K562 (cell line): ENCODE data around the gene OSCP1. TPM values are rescaled to one million over a fixed set of nuclear protein-coding genes. Genes with fewer than 3 reads are reported as not detected.

Source experiments
- ATF1 ChIP-seq, 2 experiments: fragments of 450-650 bp in 1 of 2; IDR thresholded peaks; 2 replicates each; pipeline ENCODE4 v1.6.1; 2016; ENCODE audit warnings: missing compliant biosample characterization in 1 of 2, missing genetic modification characterization in 1 of 2
- ELK1 ChIP-seq: sonication (generic); formaldehyde crosslinking; IDR thresholded peaks from 2 replicates; pipeline ENCODE4 v1.8.1; 2022; ENCODE audit warnings: missing genetic modification reagents
- FOXA3 ChIP-seq, 2 experiments: fragments of 450-650 bp in 1 of 2; sonication (generic) in 1 of 2; formaldehyde crosslinking; IDR thresholded peaks in 1 of 2; conservative IDR thresholded peaks in 1 of 2; 2 replicates each; pipeline versions ENCODE4 v1.4.0 to v1.8.0; 2020 to 2022; ENCODE audit warnings: mild to moderate bottlenecking in 2 of 2, missing genetic modification reagents in 1 of 2
- HMBOX1 ChIP-seq: sonication (generic); IDR thresholded peaks from 2 replicates; pipeline ENCODE4 v1.6.1; 2016
- IRF1 ChIP-seq: sonication (generic); formaldehyde crosslinking; IDR thresholded peaks from 2 replicates; pipeline ENCODE4 v1.8.0; 2022; ENCODE audit warnings: missing genetic modification reagents, mild to moderate bottlenecking, borderline replicate concordance
- NR3C1 ChIP-seq: sonication (generic); formaldehyde crosslinking; IDR thresholded peaks from 2 replicates; pipeline ENCODE4 v1.8.1; 2022; ENCODE audit warnings: missing genetic modification reagents
- NR4A1 ChIP-seq, 2 experiments: fragments of 250-450 bp in 1 of 2; fragments of 450-650 bp in 1 of 2; sonication (Bioruptor Pico) in 1 of 2; IDR thresholded peaks; 2 replicates each; pipeline versions ENCODE4 v1.4.0 to v1.6.1; 2016 to 2020; ENCODE audit warnings: mild to moderate bottlenecking in 2 of 2, missing compliant biosample characterization in 1 of 2, missing genetic modification characterization in 1 of 2, moderate library complexity in 1 of 2
- TRIM24 ChIP-seq, 2 experiments: fragments of 450-650 bp; IDR thresholded peaks; 2 replicates each; pipeline ENCODE4 v1.6.1; 2016
- ZBTB40 ChIP-seq, 2 experiments: fragments of 450-650 bp in 1 of 2; sonication (generic) in 1 of 2; formaldehyde crosslinking in 1 of 2; IDR thresholded peaks; 2 replicates each; pipeline versions ENCODE4 v1.7.1 to v1.9.0; 2016 to 2022; ENCODE audit warnings: inconsistent platforms in 1 of 2, mild to moderate bottlenecking in 1 of 2, missing genetic modification reagents in 1 of 2
- ZBTB9 ChIP-seq: fragments of 450-650 bp; formaldehyde crosslinking; IDR thresholded peaks from 2 replicates; pipeline ENCODE4 v1.4.0; 2020; ENCODE audit warnings: mild to moderate bottlenecking, moderate library complexity
- polyA plus RNA-seq, 8 experiments: library from polyadenylated mRNA; depleted of rRNA in 4 of 8; stranded (reverse) in 5 of 8; unstranded in 3 of 8; fragments of >200 nt; fragmentation: Nextera tagmentation in 2 of 8; fragmentation: Illumina TruSeq in 1 of 8; extraction: Ambion mirVana in 2 of 8; extraction: Trizol in 1 of 8; gene quantifications; 2 replicates each; pipeline versions ENCODE4 v1.2.1 to v1.2.3, GENCODE V29; 2011 to 2014; ENCODE audit warnings: inconsistent platforms in 1 of 8, missing spikeins in 1 of 8
- total RNA-seq, 7 experiments: library from RNA; depleted of rRNA in 6 of 7; stranded (reverse); fragments of >200 nt in 6 of 7; fragmentation: Illumina TruSeq in 2 of 7; extraction: Trizol in 2 of 7; gene quantifications; 2 replicates each; pipeline versions ENCODE4 v1.2.1 to v1.2.3, GENCODE V29; 2011 to 2021; ENCODE audit warnings: low replicate concordance in 1 of 7

Gene OSCP1
- total and polyA plus RNA-seq, 9 of the 15 experiments (the other 6 are each of a cell fraction or from before 2014, with no cell fraction given) = 0.15 to 0.40 (median 0.33) TPM; not detected in 5

- TF ChIP-seq ELK1 (CRISPR knock-in tag) = no peak
- no peak for TF ChIP-seq FOXA3 (CRISPR knock-in tag; conservative IDR thresholded peaks at IDR 0.05 in 1 of 2, IDR thresholded peaks at IDR 0.05 in 1 of 2)
- TF ChIP-seq NR3C1 (CRISPR knock-in tag) = 0 out of 2 replicates have a peak, but pooled peaks have one; percentile 61
- peak; percentile 83 for TF ChIP-seq ZBTB40 (IDR thresholded peaks at IDR 0.05)
- no peak for TF ChIP-seq ZBTB40 (CRISPR knock-in tag; IDR thresholded peaks at IDR 0.05)
- no peak for TF ChIP-seq NR4A1 (CRISPR knock-in tag; IDR thresholded peaks at IDR 0.05)
- TF ChIP-seq NR4A1 (tag; IDR thresholded peaks at IDR 0.05) = no peak
- TF ChIP-seq TRIM24 (IDR thresholded peaks at IDR 0.05) = no peak
- TF ChIP-seq ATF1 (CRISPR knock-in tag; IDR thresholded peaks at IDR 0.05) = peak; percentile 44; the same call in 1 of the 2 replicates
- no peak; the same call in 1 of the 2 replicates for TF ChIP-seq ATF1 (tag; IDR thresholded peaks at IDR 0.05)
- no peak for TF ChIP-seq HMBOX1
- TF ChIP-seq IRF1 (CRISPR knock-in tag) = no peak
- no peak; the same call in 1 of the 2 replicates for TF ChIP-seq ZBTB9
Observed at GRCh38 chr1:36385410-36386264, 64.6 kb downstream of the OSCP1 start, which contains the start of gene STK40 (continued).
